IMR-90 (cell line): ENCODE data around the gene CERS6. TPM values are rescaled to one million over a fixed set of nuclear protein-coding genes. Genes with fewer than 3 reads are reported as not detected.

Source experiments
- ATAC-seq: fragments of 200-7000 bp; cut with Tn5 transposase; 2 replicates; pipeline ENCODE4 v1.9.1; 2020; ENCODE audit warnings: low read depth, mild to moderate bottlenecking, moderate library complexity
- BruUV-seq: library from RNA; stranded (reverse); fragments of 400-500 nt; replicated peaks from 2 replicates; lab custom pipeline; 2021; lab: Mats Ljungman, UMichigan
- CTCF ChIA-PET: fragments of 300-600 bp; formaldehyde crosslinking; extraction: SDS; loops from one replicate; lab custom pipeline; 2021; ENCODE audit warnings: antibody characterized with exemption; lab: Yijun Ruan, JAX
- POLR2A ChIA-PET: fragments of 300-600 bp; sonication (Branson Sonifier 250); formaldehyde crosslinking; loops from one replicate; lab custom pipeline; 2022; ENCODE audit warnings: antibody characterized with exemption; ENCODE audit not compliant: unreplicated experiment; lab: Charles Lee
- DNase-seq: peaks from one replicate; pipeline ENCODE4 v3.0.0; 2013
- H2AFZ ChIP-seq: replicated peaks from 2 replicates; pipeline ENCODE3; 2013; ENCODE audit warnings: low read length, mild to moderate bottlenecking; ENCODE audit not compliant: poor library complexity
- H2AK5ac ChIP-seq: 2 replicates; pipeline ENCODE4 v1.6.1; 2013; ENCODE audit warnings: low read depth, low read length, inconsistent platforms
- H2AK9ac ChIP-seq: replicated peaks from 2 replicates; pipeline ENCODE3; 2013; ENCODE audit warnings: mild to moderate bottlenecking, low read depth, low read length, moderate library complexity; ENCODE audit not compliant: poor library complexity
- H2BK120ac ChIP-seq: 2 replicates; pipeline ENCODE4 v1.6.1; 2013; ENCODE audit warnings: low read depth, low read length, inconsistent platforms
- H2BK15ac ChIP-seq: 3 replicates; pipeline ENCODE4 v1.6.1; 2013; ENCODE audit warnings: low read depth, low read length, inconsistent platforms
- H2BK20ac ChIP-seq: 2 replicates; pipeline ENCODE4 v1.6.1; 2013; ENCODE audit warnings: low read depth, mild to moderate bottlenecking, inconsistent platforms, low read length, moderate library complexity
- H2BK5ac ChIP-seq: 2 replicates; pipeline ENCODE4 v1.6.1; 2013; ENCODE audit warnings: mild to moderate bottlenecking, low read depth, low read length, inconsistent platforms; ENCODE audit not compliant: poor library complexity, severe bottlenecking
- H3K14ac ChIP-seq: replicated peaks from 2 replicates; pipeline ENCODE4 v1.6.1; 2013; ENCODE audit warnings: low read depth, low read length, inconsistent platforms
- H3K18ac ChIP-seq: 2 replicates; pipeline ENCODE4 v1.6.1; 2013; ENCODE audit warnings: low read depth, low read length, control low read depth
- H3K23ac ChIP-seq: 2 replicates; pipeline ENCODE4 v1.6.1; 2013; ENCODE audit warnings: low read depth, low read length, inconsistent platforms
- H3K27ac ChIP-seq: 2 replicates; pipeline ENCODE4 v1.5.1; 2013; ENCODE audit warnings: mild to moderate bottlenecking, control low read depth, low read length; ENCODE audit not compliant: insufficient read depth
- H3K27me3 ChIP-seq: 2 replicates; pipeline ENCODE4 v1.6.1; 2013; ENCODE audit warnings: low read length; ENCODE audit not compliant: control insufficient read depth, insufficient read depth
- H3K36me3 ChIP-seq: 2 replicates; pipeline ENCODE4 v1.6.1; 2013; ENCODE audit warnings: low read length, mixed read lengths; ENCODE audit not compliant: control insufficient read depth, insufficient read depth
- H3K4ac ChIP-seq: 2 replicates; pipeline ENCODE4 v1.6.1; 2013; ENCODE audit warnings: low read depth, low read length, inconsistent platforms
- H3K4me1 ChIP-seq: 2 replicates; pipeline ENCODE4 v1.6.1; 2013; ENCODE audit warnings: low read length, mixed read lengths; ENCODE audit not compliant: control insufficient read depth, insufficient read depth
- H3K4me2 ChIP-seq: 2 replicates; pipeline ENCODE4 v1.6.1; 2013; ENCODE audit warnings: low read depth, mild to moderate bottlenecking, control low read depth, low read length, moderate library complexity
- H3K4me3 ChIP-seq: 2 replicates; pipeline ENCODE4 v1.5.1; 2013; ENCODE audit warnings: low read depth, mild to moderate bottlenecking, control low read depth, low read length, moderate library complexity; ENCODE audit not compliant: insufficient read depth
- H3K56ac ChIP-seq: 2 replicates; pipeline ENCODE4 v1.6.1; 2013; ENCODE audit warnings: low read length, inconsistent platforms; ENCODE audit not compliant: insufficient read depth; ENCODE audit errors: extremely low read depth
- H3K79me1 ChIP-seq, 2 experiments: 2 replicates each; pipeline ENCODE4 v1.6.1; 2013; ENCODE audit warnings: low read length in 2 of 2, inconsistent platforms in 1 of 2, low read depth in 1 of 2
- H3K9ac ChIP-seq: 2 replicates; pipeline ENCODE4 v1.6.1; 2013; ENCODE audit warnings: low read depth, low read length, control low read depth
- H3K9me1 ChIP-seq: 2 replicates; pipeline ENCODE4 v1.6.1; 2013; ENCODE audit warnings: low read length, inconsistent platforms; ENCODE audit not compliant: insufficient read depth
- H3K9me3 ChIP-seq: 2 replicates; pipeline ENCODE4 v1.6.1; 2013; ENCODE audit warnings: low read length; ENCODE audit not compliant: control insufficient read depth, insufficient read depth
- H4K20me1 ChIP-seq: 2 replicates; pipeline ENCODE4 v1.6.1; 2013; ENCODE audit warnings: low read length, inconsistent platforms; ENCODE audit not compliant: insufficient read depth
- H4K5ac ChIP-seq: 2 replicates; pipeline ENCODE4 v1.6.1; 2013; ENCODE audit warnings: mild to moderate bottlenecking, low read depth, low read length, control low read depth
- H4K8ac ChIP-seq, 2 experiments: 2 replicates each; pipeline ENCODE4 v1.6.1; 2013; ENCODE audit warnings: low read depth in 2 of 2, low read length in 2 of 2, control low read depth in 1 of 2, inconsistent platforms in 1 of 2
- H4K91ac ChIP-seq: 2 replicates; pipeline ENCODE4 v1.6.1; 2013; ENCODE audit warnings: low read depth, low read length, inconsistent platforms; ENCODE audit not compliant: insufficient read depth
- FOS ChIP-seq: fragments of 150-350 bp; IDR thresholded peaks from 2 replicates; pipeline ENCODE4 v1.6.1; 2016; ENCODE audit warnings: low read depth, low read length
- WGBS, 2 experiments: methylation state at CpG; one replicate each; pipeline versions ENCODE4 v1.1.5 to v1.1.7; 2013; ENCODE audit warnings: missing lambda C conversion rate in 2 of 2; ENCODE audit not compliant: insufficient read length in 1 of 2; ENCODE audit errors: extremely low coverage in 2 of 2; 5-methylcytosine and 5-hydroxymethylcytosine counted together
- dilution Hi-C: fragments of 300-500 bp; cut with HindIII; formaldehyde crosslinking; loops from one replicate; pipeline ENCODE4 v1.14.3; 2018; ENCODE audit warnings: low sequenced_read_pairs; ENCODE audit not compliant: unreplicated experiment
- in situ Hi-C: fragments of 300-500 bp; cut with MboI; formaldehyde crosslinking; loops from 3 replicates; pipeline ENCODE4 v1.14.3; 2019; ENCODE audit warnings: low sequenced_read_pairs, inconsistent platforms, mixed read lengths
- intact Hi-C: fragments of 100-400 bp; cut with micrococcal nuclease; formaldehyde crosslinking; loops from 2 replicates; pipeline ENCODE4 v1.10.0; 2022
- polyA plus RNA-seq, 3 experiments: library from polyadenylated mRNA; depleted of rRNA; stranded (reverse); fragments of >200 nt; gene quantifications; 2 replicates each; pipeline ENCODE4 v1.2.3, GENCODE V29; 2012; ENCODE audit warnings: low replicate concordance in 1 of 3
- total RNA-seq: library from RNA; depleted of rRNA; stranded (reverse); fragments of >200 nt; gene quantifications from 2 replicates; pipeline ENCODE4 v1.2.3, GENCODE V29; 2012
- TF ChIP-seq, protein P1 (sequence below): fragments of 150-350 bp; IDR thresholded peaks from 2 replicates; pipeline ENCODE4 v1.6.1; 2016; ENCODE audit warnings: low read depth, mild to moderate bottlenecking, low read length, moderate library complexity, borderline replicate concordance

The CERS6 gene
- total and polyA plus RNA-seq, 2 of the 4 experiments (the other 2 are of a cell fraction): 2.1 to 5.7 TPM

GRCh38 chr2:168607992-168608391 is 151.9 kb downstream of the CERS6 start:
- Histone ChIP-seq H3K4ac (no peak overlapping the region), H3K9ac (no peak overlapping the region), H2AK5ac (no peak overlapping the region), H3K18ac (no peak overlapping the region), H3K27me3 (no peaks in the 10 kb centered on the region), H4K91ac (no peak overlapping the region), H3K36me3 (no peaks in the 10 kb centered on the region), H3K4me2 (no peak overlapping the region), H3K9me3 (peaks cover 3% of the 10 kb centered on the region; the same call in 1 of the 2 replicates), H3K23ac (no peak overlapping the region), H3K14ac (no peak overlapping the region), H2BK120ac (no peak overlapping the region), H2BK15ac (no peak overlapping the region), H3K9me1 (no peaks in the 10 kb centered on the region), H2BK5ac (no peak overlapping the region), H4K20me1 (no peaks in the 10 kb centered on the region), H3K4me3 (no peak overlapping the region), H3K4me1 (no peaks in the 10 kb centered on the region), H2BK20ac (no peak overlapping the region), H4K5ac (no peak overlapping the region), H2AFZ (no peak overlapping the region), H3K56ac (no peak overlapping the region), H3K79me1 (no peaks in the 10 kb centered on the region), H4K8ac (no peak overlapping the region), H3K27ac (no peak overlapping the region), H2AK9ac (no peak overlapping the region)
- intact Hi-C loops (no loop called here), in situ Hi-C loops (no loop called here), dilution Hi-C loops (no loop called here)
- BruUV-seq: no TSS peak
- CTCF ChIA-PET: interaction anchor here (0.5 kb wide), 1 partner anchor 161 kb away, joined by 3 read pairs; no protein-coding TSS in a partner anchor
- DNase-seq (peak; percentile 39), ATAC-seq (no peak)
- no CpG with 5 or more reads among the region's 2 CpGs for WGBS, 2 experiments
- TF ChIP-seq FOS: no peak
- TF ChIP-seq, protein P1, sequence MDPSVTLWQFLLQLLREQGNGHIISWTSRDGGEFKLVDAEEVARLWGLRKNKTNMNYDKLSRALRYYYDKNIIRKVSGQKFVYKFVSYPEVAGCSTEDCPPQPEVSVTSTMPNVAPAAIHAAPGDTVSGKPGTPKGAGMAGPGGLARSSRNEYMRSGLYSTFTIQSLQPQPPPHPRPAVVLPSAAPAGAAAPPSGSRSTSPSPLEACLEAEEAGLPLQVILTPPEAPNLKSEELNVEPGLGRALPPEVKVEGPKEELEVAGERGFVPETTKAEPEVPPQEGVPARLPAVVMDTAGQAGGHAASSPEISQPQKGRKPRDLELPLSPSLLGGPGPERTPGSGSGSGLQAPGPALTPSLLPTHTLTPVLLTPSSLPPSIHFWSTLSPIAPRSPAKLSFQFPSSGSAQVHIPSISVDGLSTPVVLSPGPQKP: no peak
- POLR2A ChIA-PET: no interaction called here
